NCI-H2171 (cell line): ENCODE data around the gene NCBP1.
A peak's percentile ranks its signal among the peaks of the same experiment; 100 is the strongest.

Source experiments
- DNase-seq: peaks from one replicate; lab custom pipeline; 2025; lab: John Stamatoyannopoulos, UW

Gene NCBP1

DNA sequence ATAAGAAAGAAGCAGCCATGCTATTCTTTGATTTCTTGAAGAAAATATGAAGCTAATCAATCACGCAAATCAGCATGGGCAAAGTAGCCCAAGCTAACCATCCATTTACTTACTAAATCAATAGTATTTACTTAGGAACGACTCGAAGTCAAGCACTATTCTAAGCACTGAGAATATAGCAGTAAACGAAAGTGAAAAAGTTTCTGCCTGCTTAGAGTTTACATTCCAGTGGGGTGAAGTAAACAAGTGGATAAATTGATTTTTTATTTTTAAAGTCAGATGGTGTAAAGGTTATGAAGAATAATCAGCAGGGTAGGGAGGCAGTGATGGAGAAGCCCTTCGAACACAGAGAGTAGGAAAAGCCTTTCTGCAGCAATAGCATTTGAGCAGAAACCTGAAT is 6.0 kb upstream of the NCBP1 start:
- DNase-seq: no peak

DNA sequence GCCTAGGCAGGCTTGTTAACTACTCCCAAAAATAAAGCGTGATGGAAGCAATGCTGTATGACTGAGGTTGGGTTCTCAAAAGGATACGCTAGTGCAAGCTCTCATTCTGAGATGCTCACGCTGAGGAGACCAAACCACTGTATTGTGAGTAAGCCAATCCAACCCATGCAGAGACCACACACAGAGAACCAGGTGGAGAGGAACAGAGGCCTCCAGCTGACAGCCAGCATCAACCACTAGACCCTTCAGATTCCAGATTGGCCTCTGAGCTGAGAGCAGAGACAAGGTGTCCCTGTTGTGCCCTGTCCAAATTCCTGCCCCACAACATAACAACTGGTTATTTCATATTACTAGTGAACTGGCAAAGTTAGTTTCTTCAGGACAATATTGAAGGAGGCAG is 5.0 kb upstream of the NCBP1 start:
- DNase-seq: no peak

- DNase-seq: no peak
Observed at GRCh38 chr9:97629156-97629555, 4.5 kb upstream of the NCBP1 start.

GRCh38 chr9:97630591-97630990 is 3.0 kb upstream of the NCBP1 start:
- no peak for DNase-seq

DNA sequence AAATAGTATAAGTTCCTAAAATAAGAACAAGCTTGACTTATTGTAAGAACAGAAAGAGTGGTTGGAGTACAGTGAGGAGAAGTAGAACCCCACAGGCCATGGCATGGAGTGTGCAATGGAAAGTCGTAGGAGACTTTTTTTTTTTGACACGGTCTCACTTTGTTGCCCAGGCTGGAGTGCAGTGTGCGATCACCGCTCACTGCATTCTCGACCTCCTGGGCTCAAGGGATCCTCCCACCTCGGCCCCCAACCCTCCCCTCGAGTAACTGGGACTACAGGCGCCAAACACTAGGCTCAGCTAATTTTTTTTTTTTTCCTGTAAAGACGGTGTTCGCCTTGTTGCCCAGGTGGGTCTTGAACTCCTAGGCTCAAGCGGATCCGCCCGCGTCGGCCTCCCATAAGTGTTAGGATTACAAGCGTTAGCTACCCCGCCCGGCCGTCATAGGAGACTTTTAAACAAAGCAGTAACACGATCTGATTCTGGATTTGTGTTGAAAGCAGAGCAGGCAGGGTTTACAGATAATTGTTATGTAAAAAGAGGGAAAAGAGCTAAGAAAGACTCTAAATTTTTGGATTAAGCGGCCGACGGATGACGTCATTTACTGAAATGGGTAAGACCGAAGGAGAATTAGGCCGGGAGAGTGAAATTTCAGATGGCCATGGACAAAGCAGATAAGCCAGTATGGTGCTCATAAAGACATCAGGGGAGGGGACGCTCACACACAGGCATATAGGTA is 1.2 kb upstream of the NCBP1 start:
- peak; percentile 72 for DNase-seq

GRCh38 chr9:97633859-97634490 is 354 bp downstream of the NCBP1 start:
- no peak for DNase-seq

- no peak for DNase-seq
Observed at GRCh38 chr9:97635026-97635425, 1.4 kb downstream of the NCBP1 start.

GRCh38 chr9:97636903-97637302 is 3.3 kb downstream of the NCBP1 start:
- no peak for DNase-seq

DNA sequence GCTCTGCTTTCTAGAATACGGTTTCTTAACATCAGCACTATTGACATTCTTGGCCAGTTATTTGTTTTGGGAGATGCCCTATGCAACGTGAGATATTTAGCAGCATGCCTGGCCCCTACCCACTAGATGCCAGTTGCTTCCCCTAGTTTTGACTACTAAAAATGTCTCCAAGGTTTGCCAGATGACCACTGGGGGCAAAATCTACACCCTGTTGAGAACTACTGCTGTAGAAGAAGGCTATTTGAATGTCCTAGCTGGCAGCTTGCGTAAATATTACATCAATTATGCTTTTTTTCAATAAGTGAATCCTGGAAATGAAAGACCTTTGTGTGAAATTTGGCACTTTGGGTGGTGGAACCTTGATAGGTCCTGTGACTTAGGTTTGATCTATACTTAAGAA is 5.0 kb downstream of the NCBP1 start:
- DNase-seq: no peak

- no peak for DNase-seq
Observed at GRCh38 chr9:97640325-97640724, 6.7 kb downstream of the NCBP1 start.

DNA sequence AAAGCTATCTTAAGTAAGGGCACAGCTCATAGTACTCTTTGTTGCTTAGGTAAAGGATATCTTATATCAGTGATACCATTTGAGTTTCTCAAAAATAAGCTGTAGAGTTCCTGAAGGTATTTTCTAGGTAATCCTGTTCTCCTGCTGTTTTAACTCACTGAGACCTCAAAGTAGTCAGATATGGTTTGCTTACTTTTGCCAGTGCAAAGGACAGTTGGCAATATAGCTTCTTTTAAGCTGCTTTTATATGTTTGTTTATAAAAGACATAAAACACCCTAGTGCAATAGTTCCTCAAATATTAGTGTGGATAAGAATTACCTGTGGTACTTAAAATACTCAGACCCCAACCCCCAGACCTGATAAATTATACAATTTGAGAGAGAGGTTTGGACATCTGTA is 12.1 kb downstream of the NCBP1 start:
- DNase-seq: no peak

- DNase-seq: no peak
Observed at GRCh38 chr9:97647996-97648395, 14.4 kb downstream of the NCBP1 start.

- no peak for DNase-seq
Observed at GRCh38 chr9:97651646-97652045, 18.0 kb downstream of the NCBP1 start.

DNA sequence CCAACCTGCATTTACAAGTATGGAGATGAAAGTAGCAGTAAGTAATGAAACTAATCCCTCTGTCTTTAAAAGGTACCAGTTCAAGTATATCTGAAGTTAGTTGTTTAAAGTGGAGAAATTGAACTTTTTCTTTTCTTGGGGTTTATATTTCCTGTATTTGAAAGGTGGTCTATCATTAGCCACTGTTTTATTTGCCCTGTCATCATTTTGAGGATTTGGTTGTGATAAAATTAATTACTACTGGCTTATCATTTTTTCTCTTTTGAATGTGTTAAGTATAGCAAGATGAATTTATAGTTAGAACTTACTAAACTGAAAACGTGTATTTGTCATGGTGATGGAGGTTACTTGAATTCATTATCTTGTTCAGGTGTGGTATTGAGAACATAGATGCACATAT is 25.1 kb downstream of the NCBP1 start:
- no peak for DNase-seq

- no peak for DNase-seq
Observed at GRCh38 chr9:97659771-97660170, 26.1 kb downstream of the NCBP1 start.

DNA sequence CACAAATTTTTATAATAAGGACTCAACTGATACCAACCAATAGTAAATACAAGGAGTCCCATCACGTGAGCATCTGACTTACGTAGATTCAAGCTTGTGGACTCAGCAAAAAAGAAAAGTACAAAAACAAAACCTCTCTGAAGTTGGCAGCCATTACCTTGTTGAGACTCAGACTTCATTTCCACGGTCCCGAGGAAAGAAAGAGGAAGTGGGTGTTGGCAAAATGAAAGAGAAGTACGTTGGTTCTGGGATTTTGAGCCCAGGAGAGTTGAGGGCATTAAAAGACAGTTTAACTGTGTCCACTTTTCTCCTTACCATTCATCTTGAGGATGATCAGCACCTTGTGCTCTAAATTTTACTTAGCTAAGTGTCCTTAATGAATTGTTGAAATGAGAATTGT is 26.7 kb downstream of the NCBP1 start:
- no peak for DNase-seq

GRCh38 chr9:97660847-97661246 is 27.2 kb downstream of the NCBP1 start:
- no peak for DNase-seq

DNA sequence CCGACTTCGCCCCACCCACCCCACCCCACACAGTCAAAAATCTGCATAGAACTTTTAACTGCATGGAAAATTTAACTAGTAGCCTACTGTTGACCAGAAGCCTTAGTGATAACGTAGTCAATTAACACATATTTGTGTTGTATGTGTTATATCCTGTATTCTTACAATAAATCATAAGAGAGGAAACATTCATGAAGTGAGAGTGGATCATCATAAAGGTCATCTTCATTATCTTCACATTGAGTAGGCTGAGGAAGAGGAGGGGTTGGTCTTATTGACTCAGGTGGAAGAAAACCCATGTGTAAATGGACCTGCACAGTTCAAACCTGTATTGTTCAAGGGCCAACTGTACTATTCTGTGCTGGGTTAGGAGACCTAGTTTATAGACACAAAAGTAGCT is 32.1 kb downstream of the NCBP1 start:
- no peak for DNase-seq

DNA sequence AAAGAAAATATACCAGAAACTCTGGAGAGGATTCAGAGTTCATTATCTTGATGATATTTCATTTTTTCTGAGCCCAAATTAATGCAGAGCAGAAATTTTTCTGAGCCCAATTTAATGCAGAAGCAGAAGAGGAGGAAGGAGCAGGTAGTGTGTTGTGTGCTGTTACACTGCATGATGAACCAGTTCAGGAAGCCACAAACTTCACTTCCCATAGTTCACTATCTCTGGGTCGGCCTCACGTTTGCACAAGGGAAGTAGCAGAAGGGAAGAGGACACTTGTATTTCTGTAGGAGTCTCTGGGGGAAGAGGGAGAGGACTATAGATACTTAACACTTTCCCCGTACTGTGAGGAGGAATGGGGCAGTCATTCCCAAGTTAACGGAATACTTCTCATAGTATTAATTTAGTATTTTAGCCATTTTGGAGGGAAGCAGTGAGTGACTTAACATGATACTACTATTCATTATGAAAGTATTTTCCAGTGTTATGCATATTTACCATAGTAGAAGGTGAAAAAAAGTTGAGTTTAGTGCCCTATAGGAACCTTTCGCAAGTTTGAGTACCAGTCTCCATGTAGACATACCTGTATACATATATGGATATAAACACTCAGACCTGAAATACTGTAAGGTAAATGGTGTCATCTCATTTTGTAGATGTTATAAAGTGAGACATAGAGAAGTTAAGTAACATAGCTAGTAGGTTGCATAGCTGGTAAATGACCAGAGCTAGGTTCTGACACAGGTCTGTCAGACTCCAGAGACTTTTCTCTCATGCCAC is 33.5 kb downstream of the NCBP1 start:
- no peak for DNase-seq

DNA sequence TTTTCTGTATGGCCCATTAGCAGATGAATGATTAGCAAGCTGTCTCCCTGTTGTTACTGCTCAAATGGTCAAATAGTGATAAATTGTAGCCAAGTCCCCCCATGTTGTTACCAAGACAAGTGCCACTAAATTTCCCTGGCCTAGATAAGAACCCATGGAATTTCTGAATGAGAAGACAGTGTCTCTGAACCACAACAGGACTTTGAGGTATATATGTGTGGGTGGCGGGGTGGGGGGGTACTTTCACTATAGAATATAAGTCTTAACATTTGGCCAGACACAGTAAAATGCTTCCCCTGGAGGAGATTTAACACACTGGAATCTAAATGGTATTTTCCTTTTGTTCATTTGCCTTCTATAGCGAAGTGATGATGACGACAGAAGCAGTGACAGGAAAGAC is 34.9 kb downstream of the NCBP1 start:
- no peak for DNase-seq

DNA sequence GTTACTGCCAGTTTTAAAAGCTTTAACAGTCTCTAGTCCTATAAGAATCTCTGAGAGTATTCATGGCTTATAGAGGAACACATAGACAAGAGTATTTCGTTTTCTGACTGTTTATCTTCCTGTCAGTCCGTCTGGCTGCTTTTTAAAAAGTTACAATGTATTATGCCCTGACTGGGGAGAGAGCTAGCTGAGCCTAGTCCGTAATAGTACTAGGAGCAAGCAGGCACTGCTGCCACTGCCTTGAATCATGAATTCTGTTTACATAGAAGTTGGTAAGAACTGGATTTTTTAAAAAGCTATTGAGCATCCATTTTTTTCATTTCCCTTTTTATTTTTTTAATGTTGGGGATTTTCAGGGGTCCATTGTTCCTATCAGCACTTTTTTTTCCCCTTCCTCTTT is 37.0 kb downstream of the NCBP1 start:
- DNase-seq: no peak

DNA sequence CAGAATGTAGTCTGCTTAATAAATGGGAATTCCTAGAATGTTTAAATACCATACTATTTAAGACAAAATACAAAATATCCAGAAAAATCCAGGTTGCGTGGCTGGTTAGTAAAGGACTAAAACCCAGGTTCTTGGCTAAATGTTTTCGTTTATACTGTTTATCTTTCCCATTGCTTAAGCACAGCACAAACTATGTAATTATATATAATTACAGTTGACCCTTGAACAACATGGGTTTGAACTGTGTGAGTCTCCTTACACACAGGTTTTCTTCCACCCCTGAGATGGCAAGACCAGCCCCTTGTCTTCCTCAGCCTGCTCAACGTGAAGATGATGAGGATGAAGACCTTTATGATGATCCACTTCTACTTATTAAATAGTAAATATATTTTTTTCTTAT is 38.8 kb downstream of the NCBP1 start:
- no peak for DNase-seq

GRCh38 chr9:97673922-97674321 is 40.3 kb downstream of the NCBP1 start:
- DNase-seq: no peak
